Transverse colon (tissue), 4 donors: ENCODE measurements around the gene GBF1.

Experiments
- CTCF ChIP-seq, 5 experiments: fragments of 200-600 bp in 3 of 5; fragments of 450-650 bp in 2 of 5; sonication (generic) in 3 of 5; IDR thresholded peaks; 1 replicate in 2 of 5; 2 replicates in 3 of 5; pipeline ENCODE4 v1.5.1; 2016 to 2017; ENCODE audit warnings: antibody characterized with exemption in 5 of 5, inconsistent platforms in 3 of 5, mild to moderate bottlenecking in 2 of 5, moderate library complexity in 1 of 5
- POLR2AphosphoS5 ChIP-seq, 3 donors: sonication (generic); formaldehyde crosslinking; IDR thresholded peaks; one replicate each; pipeline ENCODE4 v1.6.1; 2016; ENCODE audit warnings: antibody characterized with exemption in 3 of 3

GRCh38 chr10:102397222-102398171 lies 152.2 kb downstream of the GBF1 start:
- TF ChIP-seq POLR2AphosphoS5 (IDR thresholded peaks at IDR 0.05): no peak
- TF ChIP-seq CTCF (IDR thresholded peaks at IDR 0.05): no peak
